ENCODE data around the gene ERICH3. TPM values are rescaled to one million over a fixed set of nuclear protein-coding genes. Genes with fewer than 3 reads are reported as not detected.

Gene ERICH3
- total RNA-seq, 1 donor from 2014 or later, result 0.24 TPM

GRCh38 chr1:74650561-74650960 is 23.0 kb downstream of the ERICH3 start:
- H3K27me3 Mint-ChIP-seq, result peaks cover 2% of the 10 kb centered on the region
- no peak overlapping the region for H3K27ac Mint-ChIP-seq
- TF ChIP-seq, protein P1, sequence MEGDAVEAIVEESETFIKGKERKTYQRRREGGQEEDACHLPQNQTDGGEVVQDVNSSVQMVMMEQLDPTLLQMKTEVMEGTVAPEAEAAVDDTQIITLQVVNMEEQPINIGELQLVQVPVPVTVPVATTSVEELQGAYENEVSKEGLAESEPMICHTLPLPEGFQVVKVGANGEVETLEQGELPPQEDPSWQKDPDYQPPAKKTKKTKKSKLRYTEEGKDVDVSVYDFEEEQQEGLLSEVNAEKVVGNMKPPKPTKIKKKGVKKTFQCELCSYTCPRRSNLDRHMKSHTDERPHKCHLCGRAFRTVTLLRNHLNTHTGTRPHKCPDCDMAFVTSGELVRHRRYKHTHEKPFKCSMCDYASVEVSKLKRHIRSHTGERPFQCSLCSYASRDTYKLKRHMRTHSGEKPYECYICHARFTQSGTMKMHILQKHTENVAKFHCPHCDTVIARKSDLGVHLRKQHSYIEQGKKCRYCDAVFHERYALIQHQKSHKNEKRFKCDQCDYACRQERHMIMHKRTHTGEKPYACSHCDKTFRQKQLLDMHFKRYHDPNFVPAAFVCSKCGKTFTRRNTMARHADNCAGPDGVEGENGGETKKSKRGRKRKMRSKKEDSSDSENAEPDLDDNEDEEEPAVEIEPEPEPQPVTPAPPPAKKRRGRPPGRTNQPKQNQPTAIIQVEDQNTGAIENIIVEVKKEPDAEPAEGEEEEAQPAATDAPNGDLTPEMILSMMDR (conservative IDR thresholded peaks at IDR 0.05), result no peak
- no peak overlapping the region for H3K4me3 Mint-ChIP-seq
- peaks cover 15% of the 10 kb centered on the region for H3K4me1 Mint-ChIP-seq (ENCODE audit: unreplicated experiment)
- H3K9me3 Mint-ChIP-seq, result no peaks in the 10 kb centered on the region
- H3K36me3 Mint-ChIP-seq, result no peaks in the 10 kb centered on the region
- no peak for DNase-seq (ENCODE audit: extremely low spot score, unreplicated experiment)

- no peak overlapping the region for H3K27ac Mint-ChIP-seq
- no peaks in the 10 kb centered on the region for H3K27me3 Mint-ChIP-seq
- TF ChIP-seq, protein P1 (conservative IDR thresholded peaks at IDR 0.05), result no peak
- peaks cover 10% of the 10 kb centered on the region for H3K4me1 Mint-ChIP-seq (ENCODE audit: unreplicated experiment)
- DNase-seq (ENCODE audit: extremely low spot score, unreplicated experiment), result no peak
- H3K36me3 Mint-ChIP-seq, result no peaks in the 10 kb centered on the region
- H3K4me3 Mint-ChIP-seq, result no peak overlapping the region
- no peaks in the 10 kb centered on the region for H3K9me3 Mint-ChIP-seq
These were observed 31.7 kb downstream of the ERICH3 start for GRCh38 chr1:74641876-74642275.

- peaks cover 10% of the 10 kb centered on the region for H3K4me1 Mint-ChIP-seq (ENCODE audit: unreplicated experiment)
- H3K9me3 Mint-ChIP-seq, result no peaks in the 10 kb centered on the region
- no peak overlapping the region for H3K27ac Mint-ChIP-seq
- no peaks in the 10 kb centered on the region for H3K27me3 Mint-ChIP-seq
- TF ChIP-seq, protein P1 (conservative IDR thresholded peaks at IDR 0.05), result no peak
- no peak for DNase-seq (ENCODE audit: extremely low spot score, unreplicated experiment)
- no peaks in the 10 kb centered on the region for H3K36me3 Mint-ChIP-seq
- H3K4me3 Mint-ChIP-seq, result no peak overlapping the region
These were observed 32.4 kb downstream of the ERICH3 start for GRCh38 chr1:74641161-74641560.

DNA sequence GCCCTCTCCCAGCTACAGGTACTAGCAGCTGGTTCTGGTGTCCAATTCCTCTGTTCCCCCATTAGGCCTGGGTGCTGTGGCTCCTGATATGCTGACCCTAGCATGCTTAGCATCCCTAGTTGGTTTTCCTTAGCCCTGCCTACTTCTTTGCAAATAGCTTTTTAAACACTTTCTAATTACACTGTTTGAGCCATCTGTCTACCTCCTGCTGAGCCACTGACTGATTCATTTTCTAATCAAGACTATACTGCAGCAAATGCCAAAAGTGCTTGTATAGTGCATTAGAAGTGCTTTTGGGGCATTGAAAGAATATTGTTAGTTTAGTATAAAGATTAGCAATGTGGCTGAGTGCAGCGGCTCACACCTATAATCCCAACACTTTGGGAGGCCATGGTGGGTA is 36.3 kb downstream of the ERICH3 start:
- H3K36me3 Mint-ChIP-seq, result no peaks in the 10 kb centered on the region
- H3K27ac Mint-ChIP-seq, result no peak overlapping the region
- TF ChIP-seq, protein P1 (conservative IDR thresholded peaks at IDR 0.05), result no peak
- no peak for DNase-seq (ENCODE audit: extremely low spot score, unreplicated experiment)
- H3K4me1 Mint-ChIP-seq (ENCODE audit: unreplicated experiment), result no peaks in the 10 kb centered on the region
- H3K27me3 Mint-ChIP-seq, result no peaks in the 10 kb centered on the region
- H3K9me3 Mint-ChIP-seq, result no peaks in the 10 kb centered on the region
- H3K4me3 Mint-ChIP-seq, result no peak overlapping the region

GRCh38 chr1:74629283-74629682 is 44.3 kb downstream of the ERICH3 start:
- H3K27me3 Mint-ChIP-seq, result peaks cover 4% of the 10 kb centered on the region
- no peaks in the 10 kb centered on the region for H3K4me1 Mint-ChIP-seq (ENCODE audit: unreplicated experiment)
- no peaks in the 10 kb centered on the region for H3K36me3 Mint-ChIP-seq
- TF ChIP-seq, protein P1 (conservative IDR thresholded peaks at IDR 0.05), result no peak
- DNase-seq (ENCODE audit: extremely low spot score, unreplicated experiment), result no peak
- H3K27ac Mint-ChIP-seq, result no peak overlapping the region
- H3K4me3 Mint-ChIP-seq, result no peak overlapping the region
- no peaks in the 10 kb centered on the region for H3K9me3 Mint-ChIP-seq

GRCh38 chr1:74623716-74624115 is 49.9 kb downstream of the ERICH3 start:
- Mint-ChIP-seq H3K27ac (no peak overlapping the region), H3K9me3 (no peaks in the 10 kb centered on the region), H3K27me3 (no peaks in the 10 kb centered on the region), H3K4me3 (no peak overlapping the region), H3K36me3 (no peaks in the 10 kb centered on the region), H3K4me1 (ENCODE audit: unreplicated experiment) (no peaks in the 10 kb centered on the region)
- DNase-seq (ENCODE audit: extremely low spot score, unreplicated experiment), result no peak
- TF ChIP-seq, protein P1 (conservative IDR thresholded peaks at IDR 0.05), result no peak
